ENCODE results near the gene IPO4. TPM values are rescaled to one million over a fixed set of nuclear protein-coding genes. Genes with fewer than 3 reads are reported as not detected.

The IPO4 gene
- total and polyA plus RNA-seq, 2 experiments from 2014 or later, result 34.2 to 105 TPM

DNA sequence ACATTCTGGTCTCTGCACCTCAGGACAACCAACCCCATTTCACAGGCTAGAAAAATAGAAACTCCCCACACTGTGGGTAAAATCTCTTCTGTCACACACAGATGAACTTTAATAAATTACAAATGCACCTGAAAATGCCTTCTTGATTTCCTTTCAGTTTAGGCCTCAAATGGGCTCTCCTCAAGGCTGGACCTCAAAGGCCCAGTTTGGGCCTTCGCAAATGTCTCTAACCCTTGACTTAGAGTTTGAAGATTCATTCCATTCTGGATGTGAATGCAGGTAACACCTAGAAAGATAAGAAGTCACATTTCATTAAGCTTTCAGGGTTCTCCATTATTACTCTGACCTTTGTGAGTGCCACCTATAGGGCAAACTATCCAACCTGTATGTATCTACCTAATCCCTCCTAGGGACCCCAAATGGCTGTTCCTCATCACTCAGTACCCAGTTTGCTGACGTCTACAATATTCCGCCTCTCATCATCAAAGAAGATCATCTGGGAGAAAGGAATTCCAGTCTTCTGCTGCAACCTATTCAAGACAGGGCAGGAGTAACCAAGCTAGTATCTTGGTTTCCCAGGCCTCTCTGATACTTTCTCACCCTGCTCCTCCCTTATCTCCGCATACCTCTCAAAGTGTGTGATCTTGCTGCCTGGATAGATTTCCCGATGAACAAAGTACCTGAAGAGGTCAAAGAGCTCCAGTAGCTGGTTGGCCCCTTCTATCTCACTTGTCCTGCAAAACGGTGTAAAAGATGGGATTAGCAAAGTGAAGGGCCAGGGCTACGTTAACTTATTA, 25.4 kb upstream of the IPO4 start:
- peak overlapping the region; percentile 94 for H3K27ac ChIP-seq (ENCODE audit: low read depth)
- H3K4me1 Mint-ChIP-seq, result peaks cover 19% of the 10 kb centered on the region
- no peaks in the 10 kb centered on the region for H3K36me3 ChIP-seq (ENCODE audit: insufficient read depth)
- no peak overlapping the region for H2AFZ ChIP-seq
- no peaks in the 10 kb centered on the region for H3K9me2 ChIP-seq (ENCODE audit: insufficient read depth)
- H3K9me3 Mint-ChIP-seq, result peaks cover 3% of the 10 kb centered on the region; the same call in 2 of the 3 replicates
- peaks cover under 1% of the 10 kb centered on the region for H3K79me2 ChIP-seq (replicated peaks; ENCODE audit: insufficient read depth)
- ATAC-seq, result no peak
- peak overlapping the region; percentile 83 for H3K4me3 ChIP-seq
- H3K4me2 ChIP-seq, result peak overlapping the region; percentile 70
- peak overlapping the region; percentile 99 for H3K27ac Mint-ChIP-seq
- no peaks in the 10 kb centered on the region for H3K27me3 ChIP-seq (ENCODE audit: insufficient read depth)
- H3K4me3 Mint-ChIP-seq, result peak overlapping the region; percentile 93
- H3K27me3 Mint-ChIP-seq (ENCODE audit: insufficient read depth, low read depth, poor library complexity), result peaks cover 19% of the 10 kb centered on the region
- no peaks in the 10 kb centered on the region; the same call in 1 of the 2 replicates for H4K20me1 ChIP-seq (replicated peaks; ENCODE audit: insufficient read depth)
- TF ChIP-seq, protein P1, sequence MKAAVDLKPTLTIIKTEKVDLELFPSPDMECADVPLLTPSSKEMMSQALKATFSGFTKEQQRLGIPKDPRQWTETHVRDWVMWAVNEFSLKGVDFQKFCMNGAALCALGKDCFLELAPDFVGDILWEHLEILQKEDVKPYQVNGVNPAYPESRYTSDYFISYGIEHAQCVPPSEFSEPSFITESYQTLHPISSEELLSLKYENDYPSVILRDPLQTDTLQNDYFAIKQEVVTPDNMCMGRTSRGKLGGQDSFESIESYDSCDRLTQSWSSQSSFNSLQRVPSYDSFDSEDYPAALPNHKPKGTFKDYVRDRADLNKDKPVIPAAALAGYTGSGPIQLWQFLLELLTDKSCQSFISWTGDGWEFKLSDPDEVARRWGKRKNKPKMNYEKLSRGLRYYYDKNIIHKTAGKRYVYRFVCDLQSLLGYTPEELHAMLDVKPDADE (IDR thresholded peaks at IDR 0.05), result no peak
- no peak for TF ChIP-seq NANOG (IDR thresholded peaks at IDR 0.05; ENCODE audit: borderline replicate concordance)
- no peak for TF ChIP-seq STAT1 (IDR thresholded peaks at IDR 0.05; ENCODE audit: unreplicated experiment)
- TF ChIP-seq JUNB (IDR thresholded peaks at IDR 0.05; ENCODE audit: unreplicated experiment), result no peak
- TF ChIP-seq ZNF114 (CRISPR knock-in tag; IDR thresholded peaks at IDR 0.05), result no peak
- TF ChIP-seq POLR2AphosphoS5 (IDR thresholded peaks at IDR 0.05; ENCODE audit: low read depth), result no peak
- TF ChIP-seq EZH2phosphoT487 (IDR thresholded peaks at IDR 0.05; ENCODE audit: unreplicated experiment), result no peak
- TF ChIP-seq, protein P2, sequence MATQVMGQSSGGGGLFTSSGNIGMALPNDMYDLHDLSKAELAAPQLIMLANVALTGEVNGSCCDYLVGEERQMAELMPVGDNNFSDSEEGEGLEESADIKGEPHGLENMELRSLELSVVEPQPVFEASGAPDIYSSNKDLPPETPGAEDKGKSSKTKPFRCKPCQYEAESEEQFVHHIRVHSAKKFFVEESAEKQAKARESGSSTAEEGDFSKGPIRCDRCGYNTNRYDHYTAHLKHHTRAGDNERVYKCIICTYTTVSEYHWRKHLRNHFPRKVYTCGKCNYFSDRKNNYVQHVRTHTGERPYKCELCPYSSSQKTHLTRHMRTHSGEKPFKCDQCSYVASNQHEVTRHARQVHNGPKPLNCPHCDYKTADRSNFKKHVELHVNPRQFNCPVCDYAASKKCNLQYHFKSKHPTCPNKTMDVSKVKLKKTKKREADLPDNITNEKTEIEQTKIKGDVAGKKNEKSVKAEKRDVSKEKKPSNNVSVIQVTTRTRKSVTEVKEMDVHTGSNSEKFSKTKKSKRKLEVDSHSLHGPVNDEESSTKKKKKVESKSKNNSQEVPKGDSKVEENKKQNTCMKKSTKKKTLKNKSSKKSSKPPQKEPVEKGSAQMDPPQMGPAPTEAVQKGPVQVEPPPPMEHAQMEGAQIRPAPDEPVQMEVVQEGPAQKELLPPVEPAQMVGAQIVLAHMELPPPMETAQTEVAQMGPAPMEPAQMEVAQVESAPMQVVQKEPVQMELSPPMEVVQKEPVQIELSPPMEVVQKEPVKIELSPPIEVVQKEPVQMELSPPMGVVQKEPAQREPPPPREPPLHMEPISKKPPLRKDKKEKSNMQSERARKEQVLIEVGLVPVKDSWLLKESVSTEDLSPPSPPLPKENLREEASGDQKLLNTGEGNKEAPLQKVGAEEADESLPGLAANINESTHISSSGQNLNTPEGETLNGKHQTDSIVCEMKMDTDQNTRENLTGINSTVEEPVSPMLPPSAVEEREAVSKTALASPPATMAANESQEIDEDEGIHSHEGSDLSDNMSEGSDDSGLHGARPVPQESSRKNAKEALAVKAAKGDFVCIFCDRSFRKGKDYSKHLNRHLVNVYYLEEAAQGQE (IDR thresholded peaks at IDR 0.05; ENCODE audit: unreplicated experiment), result no peak
- TF ChIP-seq CREB1 (CRISPR knock-in tag; IDR thresholded peaks at IDR 0.05; ENCODE audit: low read depth), result no peak
- TF ChIP-seq, protein P3, sequence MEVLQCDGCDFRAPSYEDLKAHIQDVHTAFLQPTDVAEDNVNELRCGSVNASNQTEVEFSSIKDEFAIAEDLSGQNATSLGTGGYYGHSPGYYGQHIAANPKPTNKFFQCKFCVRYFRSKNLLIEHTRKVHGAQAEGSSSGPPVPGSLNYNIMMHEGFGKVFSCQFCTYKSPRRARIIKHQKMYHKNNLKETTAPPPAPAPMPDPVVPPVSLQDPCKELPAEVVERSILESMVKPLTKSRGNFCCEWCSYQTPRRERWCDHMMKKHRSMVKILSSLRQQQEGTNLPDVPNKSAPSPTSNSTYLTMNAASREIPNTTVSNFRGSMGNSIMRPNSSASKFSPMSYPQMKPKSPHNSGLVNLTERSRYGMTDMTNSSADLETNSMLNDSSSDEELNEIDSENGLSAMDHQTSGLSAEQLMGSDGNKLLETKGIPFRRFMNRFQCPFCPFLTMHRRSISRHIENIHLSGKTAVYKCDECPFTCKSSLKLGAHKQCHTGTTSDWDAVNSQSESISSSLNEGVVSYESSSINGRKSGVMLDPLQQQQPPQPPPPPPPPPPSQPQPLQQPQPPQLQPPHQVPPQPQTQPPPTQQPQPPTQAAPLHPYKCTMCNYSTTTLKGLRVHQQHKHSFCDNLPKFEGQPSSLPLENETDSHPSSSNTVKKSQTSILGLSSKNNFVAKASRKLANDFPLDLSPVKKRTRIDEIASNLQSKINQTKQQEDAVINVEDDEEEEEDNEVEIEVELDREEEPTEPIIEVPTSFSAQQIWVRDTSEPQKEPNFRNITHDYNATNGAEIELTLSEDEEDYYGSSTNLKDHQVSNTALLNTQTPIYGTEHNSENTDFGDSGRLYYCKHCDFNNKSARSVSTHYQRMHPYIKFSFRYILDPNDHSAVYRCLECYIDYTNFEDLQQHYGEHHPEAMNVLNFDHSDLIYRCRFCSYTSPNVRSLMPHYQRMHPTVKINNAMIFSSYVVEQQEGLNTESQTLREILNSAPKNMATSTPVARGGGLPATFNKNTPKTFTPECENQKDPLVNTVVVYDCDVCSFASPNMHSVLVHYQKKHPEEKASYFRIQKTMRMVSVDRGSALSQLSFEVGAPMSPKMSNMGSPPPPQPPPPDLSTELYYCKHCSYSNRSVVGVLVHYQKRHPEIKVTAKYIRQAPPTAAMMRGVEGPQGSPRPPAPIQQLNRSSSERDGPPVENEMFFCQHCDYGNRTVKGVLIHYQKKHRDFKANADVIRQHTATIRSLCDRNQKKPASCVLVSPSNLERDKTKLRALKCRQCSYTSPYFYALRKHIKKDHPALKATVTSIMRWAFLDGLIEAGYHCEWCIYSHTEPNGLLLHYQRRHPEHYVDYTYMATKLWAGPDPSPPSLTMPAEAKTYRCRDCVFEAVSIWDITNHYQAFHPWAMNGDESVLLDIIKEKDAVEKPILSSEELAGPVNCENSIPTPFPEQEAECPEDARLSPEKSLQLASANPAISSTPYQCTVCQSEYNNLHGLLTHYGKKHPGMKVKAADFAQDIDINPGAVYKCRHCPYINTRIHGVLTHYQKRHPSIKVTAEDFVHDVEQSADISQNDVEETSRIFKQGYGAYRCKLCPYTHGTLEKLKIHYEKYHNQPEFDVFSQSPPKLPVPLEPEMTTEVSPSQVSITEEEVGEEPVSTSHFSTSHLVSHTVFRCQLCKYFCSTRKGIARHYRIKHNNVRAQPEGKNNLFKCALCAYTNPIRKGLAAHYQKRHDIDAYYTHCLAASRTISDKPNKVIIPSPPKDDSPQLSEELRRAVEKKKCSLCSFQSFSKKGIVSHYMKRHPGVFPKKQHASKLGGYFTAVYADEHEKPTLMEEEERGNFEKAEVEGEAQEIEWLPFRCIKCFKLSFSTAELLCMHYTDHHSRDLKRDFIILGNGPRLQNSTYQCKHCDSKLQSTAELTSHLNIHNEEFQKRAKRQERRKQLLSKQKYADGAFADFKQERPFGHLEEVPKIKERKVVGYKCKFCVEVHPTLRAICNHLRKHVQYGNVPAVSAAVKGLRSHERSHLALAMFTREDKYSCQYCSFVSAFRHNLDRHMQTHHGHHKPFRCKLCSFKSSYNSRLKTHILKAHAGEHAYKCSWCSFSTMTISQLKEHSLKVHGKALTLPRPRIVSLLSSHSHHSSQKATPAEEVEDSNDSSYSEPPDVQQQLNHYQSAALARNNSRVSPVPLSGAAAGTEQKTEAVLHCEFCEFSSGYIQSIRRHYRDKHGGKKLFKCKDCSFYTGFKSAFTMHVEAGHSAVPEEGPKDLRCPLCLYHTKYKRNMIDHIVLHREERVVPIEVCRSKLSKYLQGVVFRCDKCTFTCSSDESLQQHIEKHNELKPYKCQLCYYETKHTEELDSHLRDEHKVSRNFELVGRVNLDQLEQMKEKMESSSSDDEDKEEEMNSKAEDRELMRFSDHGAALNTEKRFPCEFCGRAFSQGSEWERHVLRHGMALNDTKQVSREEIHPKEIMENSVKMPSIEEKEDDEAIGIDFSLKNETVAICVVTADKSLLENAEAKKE (CRISPR knock-in tag; IDR thresholded peaks at IDR 0.05), result no peak
- no peak for TF ChIP-seq ZNF331 (CRISPR knock-in tag; IDR thresholded peaks at IDR 0.05; ENCODE audit: low read depth)
- H3F3A ChIP-seq (replicated peaks; ENCODE audit: low read depth), result peaks cover 29% of the 10 kb centered on the region
- H3K4me1 ChIP-seq (ENCODE audit: insufficient read depth), result peaks cover 16% of the 10 kb centered on the region
- DNase-seq (ENCODE audit: low spot score), result no peak
- H3K36me3 Mint-ChIP-seq (ENCODE audit: low read depth), result peaks cover 51% of the 10 kb centered on the region
